OCI-LY7 (cell line): ENCODE measurements around the gene LONRF2.

Source experiments
- CTCF ChIP-seq: fragments of 200-600 bp; sonication (generic); conservative IDR thresholded peaks from 2 replicates; pipeline ENCODE4 v1.5.1; 2014; ENCODE audit warnings: mild to moderate bottlenecking, antibody characterized with exemption, low read length, moderate library complexity, mixed read lengths
- EZH2phosphoT487 ChIP-seq: fragments of 200-600 bp; sonication (generic); IDR thresholded peaks from 2 replicates; pipeline ENCODE4 v1.6.1; 2018; ENCODE audit warnings: low read depth, borderline replicate concordance, mild to moderate bottlenecking, mixed run types, antibody characterized with exemption, low read length, moderate library complexity, mixed read lengths

- TF ChIP-seq CTCF (no peak), EZH2phosphoT487 (no peak)
Measured at GRCh38 chr2:100243631-100244030, 78.7 kb downstream of the LONRF2 start.
